SK-N-SH (cell line): ENCODE measurements around the gene MDK. TPM values are rescaled to one million over a fixed set of nuclear protein-coding genes. Genes with fewer than 3 reads are reported as not detected.
A peak's percentile ranks its signal among the peaks of the same experiment; 100 is the strongest.

ENCODE experiments used
- CTCF ChIA-PET: fragments of 300-600, 350-600 bp; formaldehyde crosslinking; extraction: SDS; loops from one replicate; lab custom pipeline; 2021; lab: Yijun Ruan, JAX
- POLR2A ChIA-PET: fragments of 350-600 bp; sonication (Branson Sonifier 250); formaldehyde crosslinking; extraction: SDS; loops from one replicate; lab custom pipeline; 2020; ENCODE audit warnings: antibody characterized with exemption, inconsistent platforms; lab: Yijun Ruan, JAX
- DNase-seq: peaks from one replicate; pipeline ENCODE4 v3.0.0; 2012
- H2AFZ ChIP-seq: fragments of 200-600 bp; sonication (generic); 2 replicates; pipeline ENCODE4 v1.8.1; 2016; ENCODE audit warnings: antibody characterized with exemption, mild to moderate bottlenecking, low read depth
- H3F3A ChIP-seq: fragments of 200-600 bp; sonication (generic); replicated peaks from 2 replicates; pipeline ENCODE3; 2016; ENCODE audit warnings: antibody characterized with exemption, mild to moderate bottlenecking; ENCODE audit not compliant: insufficient read depth
- H3K27ac ChIP-seq, 2 experiments: fragments of 200-500 bp in 1 of 2; fragments of 200-600 bp in 1 of 2; sonication (Bioruptor generic) in 1 of 2; sonication (generic), shearing (Covaris generic) in 1 of 2; 2 replicates each; pipeline versions ENCODE4 v1.5.1 to v1.6.1; 2014 to 2016; ENCODE audit warnings: low read depth in 2 of 2, inconsistent platforms in 1 of 2, low read length in 1 of 2, mild to moderate bottlenecking in 1 of 2, mixed read lengths in 1 of 2
- H3K27me3 ChIP-seq: fragments of 200-600 bp; sonication (generic), shearing (Covaris generic); 2 replicates; pipeline ENCODE4 v1.6.1; 2016; ENCODE audit warnings: mixed run types; ENCODE audit not compliant: insufficient read depth
- H3K36me3 ChIP-seq, 2 experiments: fragments of 200-500 bp in 1 of 2; fragments of 200-600 bp in 1 of 2; sonication (Bioruptor generic) in 1 of 2; sonication (generic) in 1 of 2; replicated peaks in 1 of 2; 2 replicates each; pipeline versions ENCODE3 to v1.5.1; 2014 to 2016; ENCODE audit warnings: low read length in 1 of 2, mild to moderate bottlenecking in 1 of 2; ENCODE audit not compliant: insufficient read depth in 2 of 2, control insufficient read depth in 1 of 2
- H3K4me1 ChIP-seq, 2 experiments: fragments of 200-500 bp in 1 of 2; fragments of 200-600 bp in 1 of 2; sonication (Bioruptor generic) in 1 of 2; sonication (generic), shearing (Covaris generic) in 1 of 2; 2 replicates each; pipeline versions ENCODE4 v1.5.1 to v1.6.1; 2014 to 2016; ENCODE audit warnings: low read depth in 1 of 2, low read length in 1 of 2, mixed run types in 1 of 2; ENCODE audit not compliant: insufficient read depth in 2 of 2, control insufficient read depth in 1 of 2
- H3K4me2 ChIP-seq: fragments of 200-600 bp; sonication (generic), shearing (Covaris generic); 2 replicates; pipeline ENCODE4 v1.6.1; 2017; ENCODE audit warnings: mixed run types
- H3K4me3 ChIP-seq, 2 experiments: fragments of 200-500 bp in 1 of 2; fragments of 200-600 bp in 1 of 2; sonication (Bioruptor generic) in 1 of 2; sonication (generic), shearing (Covaris generic) in 1 of 2; 2 replicates each; pipeline versions ENCODE4 v1.5.1 to v1.8.1; 2014 to 2016; ENCODE audit warnings: low read depth in 2 of 2, inconsistent platforms in 1 of 2, low read length in 1 of 2, mild to moderate bottlenecking in 1 of 2, mixed read lengths in 1 of 2, moderate library complexity in 1 of 2
- H3K79me2 ChIP-seq: fragments of 200-600 bp; sonication (generic); 2 replicates; pipeline ENCODE4 v1.8.1; 2017; ENCODE audit warnings: mild to moderate bottlenecking; ENCODE audit not compliant: insufficient read depth
- H3K9ac ChIP-seq: fragments of 200-600 bp; sonication (generic); 2 replicates; pipeline ENCODE4 v1.6.1; 2017; ENCODE audit warnings: mixed run types
- H3K9me2 ChIP-seq: fragments of 200-600 bp; sonication (generic); 2 replicates; pipeline ENCODE4 v1.6.1; 2017; ENCODE audit warnings: mixed run types
- H3K9me3 ChIP-seq: fragments of 200-600 bp; sonication (generic); 2 replicates; pipeline ENCODE4 v1.6.1; 2017; ENCODE audit warnings: mixed run types, mild to moderate bottlenecking, moderate library complexity
- H4K20me1 ChIP-seq: fragments of 200-600 bp; sonication (generic); 2 replicates; pipeline ENCODE4 v1.6.1; 2017; ENCODE audit warnings: mild to moderate bottlenecking, mixed run types; ENCODE audit not compliant: insufficient read depth
- FOXJ3 ChIP-seq: sonication (generic); formaldehyde crosslinking; IDR thresholded peaks from 2 replicates; pipeline ENCODE4 v1.5.1; 2020; ENCODE audit warnings: mild to moderate bottlenecking, missing genetic modification reagents
- FOXM1 ChIP-seq: IDR thresholded peaks from 2 replicates; pipeline ENCODE4 v1.4.0; 2012; ENCODE audit warnings: low read depth, mild to moderate bottlenecking
- GATA2 ChIP-seq: sonication (generic); formaldehyde crosslinking; IDR thresholded peaks from 2 replicates; pipeline ENCODE4 v1.5.0; 2020; ENCODE audit warnings: mild to moderate bottlenecking, missing genetic modification reagents
- MXI1 ChIP-seq: IDR thresholded peaks from 2 replicates; pipeline ENCODE4 v1.6.1; 2012; ENCODE audit warnings: mild to moderate bottlenecking, low read depth, low read length, improper control_type of control experiment
- RAD21 ChIP-seq: IDR thresholded peaks from 2 replicates; pipeline ENCODE4 v1.6.1; 2012; ENCODE audit warnings: mild to moderate bottlenecking, low read length
- SMC3 ChIP-seq: IDR thresholded peaks from 2 replicates; pipeline ENCODE4 v1.6.1; 2012; ENCODE audit warnings: low read depth, low read length, improper control_type of control experiment
- TEAD4 ChIP-seq: IDR thresholded peaks from 2 replicates; pipeline ENCODE4 v1.4.0; 2012; ENCODE audit warnings: mild to moderate bottlenecking, borderline replicate concordance; ENCODE audit not compliant: insufficient read depth
- WGBS: methylation state at CpG from one replicate; pipeline ENCODE4 v1.1.6; 2017; ENCODE audit warnings: low lambda C conversion rate; 5-methylcytosine and 5-hydroxymethylcytosine counted together
- polyA plus RNA-seq, 3 experiments: library from polyadenylated mRNA; depleted of rRNA; stranded (reverse); fragments of >200 nt; gene quantifications; 2 replicates each; pipeline ENCODE4 v1.2.3, GENCODE V29; 2012
- TF ChIP-seq, protein P1 (sequence below): IDR thresholded peaks from 2 replicates; pipeline ENCODE4 v1.4.0; 2012; ENCODE audit warnings: low read depth
- TF ChIP-seq, protein P2 (sequence below): fragments of 200-600 bp; sonication (generic); IDR thresholded peaks from 2 replicates; pipeline ENCODE4 v1.6.1; 2017; ENCODE audit warnings: antibody characterized with exemption, mild to moderate bottlenecking, moderate library complexity
- TF ChIP-seq, protein P3 (sequence below): IDR thresholded peaks from 2 replicates; pipeline ENCODE4 v1.6.1; 2012; ENCODE audit warnings: mild to moderate bottlenecking, low read depth, low read length, moderate library complexity

The MDK gene
- polyA plus RNA-seq, 1 of the 3 experiments (the other 2 are of a cell fraction) = 2,395 TPM

DNA sequence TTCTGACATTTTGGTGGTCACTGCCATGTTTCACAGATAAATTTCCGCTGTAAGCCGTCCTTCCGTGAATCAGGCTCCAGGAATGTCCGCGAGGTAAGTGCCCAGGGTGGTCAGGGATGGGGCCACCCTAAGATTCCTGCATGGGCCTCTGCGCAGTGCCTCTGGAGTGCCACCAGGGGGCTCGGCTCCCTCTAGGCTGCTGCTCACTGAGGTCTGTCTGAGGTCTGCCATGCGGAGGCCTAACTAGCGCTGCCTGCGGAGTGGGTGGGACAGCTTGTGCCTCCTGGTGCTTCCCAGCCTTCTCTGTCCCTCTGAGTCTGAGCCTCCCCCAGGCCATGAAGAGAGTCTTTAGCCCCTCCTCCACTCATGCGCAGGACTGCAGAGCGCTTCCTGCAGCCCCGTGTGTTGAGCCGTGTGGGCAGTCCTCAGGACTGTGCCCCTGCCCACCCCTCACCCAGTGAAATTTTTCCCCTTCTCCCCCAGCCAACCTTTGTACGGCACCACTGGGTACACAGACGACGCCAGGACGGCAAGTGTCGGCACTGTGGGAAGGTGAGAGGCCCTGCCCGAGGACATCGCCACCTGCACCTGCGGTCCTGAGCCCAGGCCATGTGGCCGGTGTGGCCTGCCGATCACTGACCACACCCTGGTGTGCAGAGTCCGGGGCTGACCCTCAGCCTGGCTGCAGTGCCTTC, 11.9 kb upstream of the MDK start:
- no peaks in the 10 kb centered on the region for H3K9me2 ChIP-seq
- no peak overlapping the region for H2AFZ ChIP-seq
- no peaks in the 10 kb centered on the region for H3K27me3 ChIP-seq
- TF ChIP-seq SMC3 (peak; percentile 75), TEAD4 (no peak), RAD21 (peak; percentile 64), GATA2 (CRISPR knock-in tag) (no peak), MXI1 (peak; percentile 71; the same call in 1 of the 2 replicates), FOXM1 (no peak), FOXJ3 (CRISPR knock-in tag) (no peak)
- TF ChIP-seq, protein P1, sequence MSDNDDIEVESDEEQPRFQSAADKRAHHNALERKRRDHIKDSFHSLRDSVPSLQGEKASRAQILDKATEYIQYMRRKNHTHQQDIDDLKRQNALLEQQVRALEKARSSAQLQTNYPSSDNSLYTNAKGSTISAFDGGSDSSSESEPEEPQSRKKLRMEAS = peak; percentile 53
- TF ChIP-seq, protein P2, sequence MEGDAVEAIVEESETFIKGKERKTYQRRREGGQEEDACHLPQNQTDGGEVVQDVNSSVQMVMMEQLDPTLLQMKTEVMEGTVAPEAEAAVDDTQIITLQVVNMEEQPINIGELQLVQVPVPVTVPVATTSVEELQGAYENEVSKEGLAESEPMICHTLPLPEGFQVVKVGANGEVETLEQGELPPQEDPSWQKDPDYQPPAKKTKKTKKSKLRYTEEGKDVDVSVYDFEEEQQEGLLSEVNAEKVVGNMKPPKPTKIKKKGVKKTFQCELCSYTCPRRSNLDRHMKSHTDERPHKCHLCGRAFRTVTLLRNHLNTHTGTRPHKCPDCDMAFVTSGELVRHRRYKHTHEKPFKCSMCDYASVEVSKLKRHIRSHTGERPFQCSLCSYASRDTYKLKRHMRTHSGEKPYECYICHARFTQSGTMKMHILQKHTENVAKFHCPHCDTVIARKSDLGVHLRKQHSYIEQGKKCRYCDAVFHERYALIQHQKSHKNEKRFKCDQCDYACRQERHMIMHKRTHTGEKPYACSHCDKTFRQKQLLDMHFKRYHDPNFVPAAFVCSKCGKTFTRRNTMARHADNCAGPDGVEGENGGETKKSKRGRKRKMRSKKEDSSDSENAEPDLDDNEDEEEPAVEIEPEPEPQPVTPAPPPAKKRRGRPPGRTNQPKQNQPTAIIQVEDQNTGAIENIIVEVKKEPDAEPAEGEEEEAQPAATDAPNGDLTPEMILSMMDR = peak; percentile 85
- TF ChIP-seq, protein P3, sequence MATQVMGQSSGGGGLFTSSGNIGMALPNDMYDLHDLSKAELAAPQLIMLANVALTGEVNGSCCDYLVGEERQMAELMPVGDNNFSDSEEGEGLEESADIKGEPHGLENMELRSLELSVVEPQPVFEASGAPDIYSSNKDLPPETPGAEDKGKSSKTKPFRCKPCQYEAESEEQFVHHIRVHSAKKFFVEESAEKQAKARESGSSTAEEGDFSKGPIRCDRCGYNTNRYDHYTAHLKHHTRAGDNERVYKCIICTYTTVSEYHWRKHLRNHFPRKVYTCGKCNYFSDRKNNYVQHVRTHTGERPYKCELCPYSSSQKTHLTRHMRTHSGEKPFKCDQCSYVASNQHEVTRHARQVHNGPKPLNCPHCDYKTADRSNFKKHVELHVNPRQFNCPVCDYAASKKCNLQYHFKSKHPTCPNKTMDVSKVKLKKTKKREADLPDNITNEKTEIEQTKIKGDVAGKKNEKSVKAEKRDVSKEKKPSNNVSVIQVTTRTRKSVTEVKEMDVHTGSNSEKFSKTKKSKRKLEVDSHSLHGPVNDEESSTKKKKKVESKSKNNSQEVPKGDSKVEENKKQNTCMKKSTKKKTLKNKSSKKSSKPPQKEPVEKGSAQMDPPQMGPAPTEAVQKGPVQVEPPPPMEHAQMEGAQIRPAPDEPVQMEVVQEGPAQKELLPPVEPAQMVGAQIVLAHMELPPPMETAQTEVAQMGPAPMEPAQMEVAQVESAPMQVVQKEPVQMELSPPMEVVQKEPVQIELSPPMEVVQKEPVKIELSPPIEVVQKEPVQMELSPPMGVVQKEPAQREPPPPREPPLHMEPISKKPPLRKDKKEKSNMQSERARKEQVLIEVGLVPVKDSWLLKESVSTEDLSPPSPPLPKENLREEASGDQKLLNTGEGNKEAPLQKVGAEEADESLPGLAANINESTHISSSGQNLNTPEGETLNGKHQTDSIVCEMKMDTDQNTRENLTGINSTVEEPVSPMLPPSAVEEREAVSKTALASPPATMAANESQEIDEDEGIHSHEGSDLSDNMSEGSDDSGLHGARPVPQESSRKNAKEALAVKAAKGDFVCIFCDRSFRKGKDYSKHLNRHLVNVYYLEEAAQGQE = no peak
- H3K4me1 ChIP-seq = peaks cover 4 to 19% of the 10 kb centered on the region in 2 experiments; a peak in 2 of 4 replicates
- no peak overlapping the region for H3K4me2 ChIP-seq
- H3K79me2 ChIP-seq = peaks cover 4% of the 10 kb centered on the region; the same call in 1 of the 2 replicates
- H3K9ac ChIP-seq = no peak overlapping the region
- no peaks in the 10 kb centered on the region for H4K20me1 ChIP-seq
- peaks cover 8% of the 10 kb centered on the region for H3F3A ChIP-seq
- peak; percentile 91 for DNase-seq
- 70% methylated on average over 21 of the region's 25 CpGs for WGBS
- no peak overlapping the region for H3K27ac ChIP-seq
- H3K36me3 ChIP-seq = peaks cover 5 to 15% of the 10 kb centered on the region in 2 experiments
- H3K9me3 ChIP-seq = no peaks in the 10 kb centered on the region
- POLR2A ChIA-PET = interaction anchor here (0.6 kb wide), 1 partner anchor 49 kb away, joined by 5 read pairs; no protein-coding TSS in a partner anchor
- no peak overlapping the region; a peak in 1 of 4 replicates for H3K4me3 ChIP-seq
- CTCF ChIA-PET = interaction anchor here (0.9 to 18.0 kb wide), 16 partner anchors 9 to 176 kb away, joined by 3 to 423 read pairs (median 5); partner anchors contain the start of genes CHRM4, DGKZ and MDK
